ENCODE data around the gene COL25A1. TPM values are rescaled to one million over a fixed set of nuclear protein-coding genes. Genes with fewer than 3 reads are reported as not detected.

The COL25A1 gene
- total and polyA plus RNA-seq, 4 experiments from 2014 or later, result 0.06 to 0.55 (median 0.44) TPM; not detected in 1

DNA sequence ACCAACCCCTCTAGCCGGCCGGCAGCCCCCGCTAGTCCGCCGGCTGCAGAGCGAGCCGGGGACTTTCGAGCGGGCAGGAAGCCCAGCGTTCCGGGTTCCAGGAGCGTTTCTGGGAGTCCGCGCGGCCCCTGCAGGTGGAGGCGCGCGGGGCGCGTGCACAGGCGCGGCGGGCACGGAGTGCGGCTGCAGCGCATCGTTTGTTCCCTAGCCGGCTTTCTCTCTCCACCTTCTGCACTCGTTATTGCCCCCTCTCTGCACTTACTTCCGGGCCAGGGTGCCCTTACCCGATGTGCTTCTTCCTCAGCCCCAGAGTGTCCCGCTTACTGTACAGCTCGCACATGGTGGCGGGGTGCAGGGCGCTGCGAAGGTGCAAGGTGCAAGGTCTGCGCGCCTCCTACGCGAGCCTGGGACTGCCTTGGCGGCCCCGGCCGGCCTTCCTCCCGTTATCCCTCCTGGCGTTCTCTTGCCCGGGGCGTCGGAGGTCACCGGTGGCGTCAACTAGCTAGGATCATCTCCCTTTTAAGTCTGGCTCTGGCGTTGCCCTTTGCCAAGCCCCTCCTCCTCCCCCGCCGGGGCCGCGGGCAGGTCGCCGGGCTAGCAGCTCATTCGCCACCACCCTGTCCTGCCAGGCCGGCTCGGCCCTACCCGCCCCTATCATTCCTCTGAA lies 539.8 kb downstream of the COL25A1 start, which contains the start of gene ETNPPL:
TSS of gene ETNPPL (minus strand) at position 495 of the 667 bp plus-strand sequence. CDS start at position 340, 155 bp downstream.
- Histone ChIP-seq H3K9me3 (ENCODE audit: control insufficient read depth in 1 of 2, low read length in 2 of 2) (no peaks in the 10 kb centered on the region), H3K4me1 (ENCODE audit: insufficient read depth, low read length) (peaks cover 13% of the 10 kb centered on the region), H3K27me3 (ENCODE audit: insufficient read depth, low read length) (peaks cover 8% of the 10 kb centered on the region), H3K27ac (ENCODE audit: low read depth, low read length) (no peak within 1 kb of the TSS), H3K36me3 (ENCODE audit: insufficient read depth, low read length) (no peaks in the 10 kb centered on the region), H3K4me3 (ENCODE audit: low read length in 2 of 2) (peak within 1 kb of the TSS in 1 of 2 donors; percentile 47)
- ChIA-PET CTCF (ENCODE audit: partially characterized antibody) (interaction anchor here (1.7 kb wide), 2 partner anchors 78 to 1004 kb away, joined by 3 read pairs; no protein-coding TSS in a partner anchor), POLR2A (ENCODE audit: partially characterized antibody) (no interaction called here)
- Mint-ChIP-seq H3K27me3 (peaks cover 31 to 33% of the 10 kb centered on the region in 2 donors), H3K9me3 (peaks cover 0 to 11% (median 0%) of the 10 kb centered on the region in 8 donors), H3K4me3 (peak within 1 kb of the TSS; percentile 81 to 96 (median 90)), H3K27ac (peak within 1 kb of the TSS in 1 of 7 donors; percentile 31), H3K4me1 (peaks cover 11 to 20% (median 15%) of the 10 kb centered on the region in 4 donors), H3K36me3 (no peaks in the 10 kb centered on the region)
- intact Hi-C loops (cut with micrococcal nuclease), result no loop called here
- DNase-seq, result peak in 4 of 5 donors; percentile 7 to 21 (median 16)

Other genes starting within 250 kb of the COL25A1 start
- 10 to 100 TPM; 37.0 to 37.7 TPM for gene SEC24B, start 131.2 kb upstream of the COL25A1 start, total RNA-seq
- gene SEC24B, start 131.2 kb upstream of the COL25A1 start, polyA plus RNA-seq, result 10 to 100 TPM; 12.1 to 27.8 TPM

Data from CD4-positive, alpha-beta memory T cell (primary cell).